Endothelial cell of umbilical vein (primary cell): ENCODE data around the gene KPRP. TPM values are rescaled to one million over a fixed set of nuclear protein-coding genes. Genes with fewer than 3 reads are reported as not detected.

Source experiments
- BruUV-seq: library from RNA; stranded (reverse); fragments of 400-500 nt; replicated peaks from 2 replicates; lab custom pipeline; 2021; lab: Mats Ljungman, UMichigan
- CTCF ChIA-PET: fragments of 300-600, 350-600 bp; sonication (Branson Sonifier 250); formaldehyde crosslinking; loops from one replicate; lab custom pipeline; 2021; ENCODE audit warnings: antibody characterized with exemption, inconsistent platforms; lab: Charles Lee
- POLR2A ChIA-PET: fragments of 300-600, 350-600 bp; sonication (Branson Sonifier 250); formaldehyde crosslinking; loops from one replicate; lab custom pipeline; 2021; ENCODE audit warnings: antibody characterized with exemption, inconsistent platforms; lab: Charles Lee
- DNase-seq: peaks from one replicate; pipeline ENCODE4 v3.0.0-alpha.2; 2011; ENCODE audit warnings: low read depth, low spot score
- FAIRE-seq: peaks from 2 replicates; lab custom pipeline; 2011; peaks lifted over from hg19 to GRCh38; lab: Jason Lieb, UNC
- H2AFZ ChIP-seq: 2 replicates; pipeline ENCODE4 v1.6.0; 2012; ENCODE audit warnings: low read depth, low read length, control low read depth, inconsistent platforms
- H3K27ac ChIP-seq: 2 replicates; pipeline ENCODE4 v1.5.1; 2011; ENCODE audit warnings: low read depth, mild to moderate bottlenecking, control low read depth, low read length, moderate library complexity; ENCODE audit not compliant: insufficient read depth
- H3K27me3 ChIP-seq, 2 experiments: 2 replicates each; pipeline versions ENCODE4 v1.6.0 to v1.6.1; 2011; ENCODE audit warnings: low read length in 2 of 2, mixed read lengths in 1 of 2; ENCODE audit not compliant: control insufficient read depth in 2 of 2, insufficient read depth in 2 of 2
- H3K36me3 ChIP-seq, 2 experiments: 2 replicates in 1 of 2; 3 replicates in 1 of 2; pipeline ENCODE4 v1.5.1; 2011; ENCODE audit warnings: low read length in 2 of 2, mild to moderate bottlenecking in 1 of 2, moderate library complexity in 1 of 2; ENCODE audit not compliant: control insufficient read depth in 2 of 2, insufficient read depth in 2 of 2; ENCODE audit errors: extremely low read depth in 1 of 2
- H3K4me1 ChIP-seq: 3 replicates; pipeline ENCODE4 v1.5.1; 2011; ENCODE audit warnings: mild to moderate bottlenecking, low read length; ENCODE audit not compliant: control insufficient read depth, insufficient read depth; ENCODE audit errors: extremely low read depth
- H3K4me2 ChIP-seq: 2 replicates; pipeline ENCODE4 v1.6.1; 2011; ENCODE audit warnings: low read length, control low read depth, mixed read lengths; ENCODE audit not compliant: insufficient read depth
- H3K4me3 ChIP-seq, 3 experiments: fragments of 200-600 bp in 1 of 3; sonication (generic), shearing (Covaris generic) in 1 of 3; replicated peaks in 1 of 3; 2 replicates each; pipeline ENCODE4 v1.5.1; 2011 to 2016; ENCODE audit warnings: control low read depth in 3 of 3, low read length in 3 of 3, mild to moderate bottlenecking in 2 of 3, inconsistent platforms in 1 of 3, low read depth in 1 of 3, moderate library complexity in 1 of 3; ENCODE audit not compliant: insufficient read depth in 1 of 3
- H3K79me2 ChIP-seq: 2 replicates; pipeline ENCODE4 v1.6.0; 2012; ENCODE audit warnings: low read length, inconsistent platforms; ENCODE audit not compliant: control insufficient read depth, insufficient read depth
- H3K9ac ChIP-seq: replicated peaks from 2 replicates; pipeline ENCODE3; 2011; ENCODE audit warnings: low read length, control low read depth; ENCODE audit not compliant: insufficient read depth; ENCODE audit errors: extremely low read depth
- H3K9me1 ChIP-seq: replicated peaks from 3 replicates; pipeline ENCODE4 v1.6.0; 2011; ENCODE audit warnings: mild to moderate bottlenecking, low read length; ENCODE audit not compliant: control insufficient read depth, insufficient read depth; ENCODE audit errors: extremely low read depth
- H3K9me3 ChIP-seq: replicated peaks from 2 replicates; pipeline ENCODE4 v1.5.1; 2012; ENCODE audit warnings: low read length, inconsistent platforms; ENCODE audit not compliant: control insufficient read depth, insufficient read depth
- H4K20me1 ChIP-seq: replicated peaks from 2 replicates; pipeline ENCODE3; 2011; ENCODE audit warnings: mild to moderate bottlenecking, low read length; ENCODE audit not compliant: control insufficient read depth, insufficient read depth; ENCODE audit errors: extremely low read depth
- CTCF ChIP-seq, 2 donors: IDR thresholded peaks; 1 replicate in 1 of 2; 2 replicates in 1 of 2; pipeline ENCODE4 v1.5.1; 2011; ENCODE audit warnings: low read length in 2 of 2, mild to moderate bottlenecking in 2 of 2, moderate library complexity in 2 of 2, control low read depth in 1 of 2, inconsistent platforms in 1 of 2, low read depth in 1 of 2; ENCODE audit not compliant: insufficient read depth in 1 of 2; ENCODE audit errors: extremely low read depth in 1 of 2
- EZH2 ChIP-seq: IDR thresholded peaks from 2 replicates; pipeline ENCODE4 v1.6.1; 2012; ENCODE audit warnings: borderline replicate concordance, low read depth, mild to moderate bottlenecking, moderate library complexity, low read length, inconsistent platforms; ENCODE audit not compliant: severe bottlenecking
- FOS ChIP-seq: IDR thresholded peaks from 2 replicates; pipeline ENCODE4 v1.6.1; 2011; ENCODE audit warnings: mild to moderate bottlenecking, low read length, moderate library complexity, borderline replicate concordance; ENCODE audit not compliant: insufficient read depth
- GATA2 ChIP-seq: IDR thresholded peaks from 2 replicates; pipeline ENCODE4 v1.7.0; 2011; ENCODE audit warnings: low read depth, mild to moderate bottlenecking, moderate library complexity, mixed read lengths, low read length; ENCODE audit not compliant: insufficient read length, insufficient read depth
- JUN ChIP-seq: IDR thresholded peaks from 2 replicates; pipeline ENCODE4 v1.6.1; 2011; ENCODE audit warnings: borderline replicate concordance, low read depth; ENCODE audit not compliant: insufficient read length, insufficient read depth
- MAX ChIP-seq: IDR thresholded peaks from 2 replicates; pipeline ENCODE4 v1.6.1; 2011; ENCODE audit not compliant: insufficient read depth, insufficient read length
- MYC ChIP-seq: IDR thresholded peaks from one replicate; pipeline ENCODE4 v1.6.1; 2011; ENCODE audit warnings: mild to moderate bottlenecking, low read depth, low read length
- POLR2A ChIP-seq: IDR thresholded peaks from 2 replicates; pipeline ENCODE4 v1.6.1; 2012; ENCODE audit warnings: low read depth, mild to moderate bottlenecking, control low read depth, low read length
- POLR2AphosphoS5 ChIP-seq: IDR thresholded peaks from 2 replicates; pipeline ENCODE4 v1.6.1; 2012; ENCODE audit warnings: low read depth, mild to moderate bottlenecking, control low read depth, low read length, moderate library complexity; ENCODE audit not compliant: insufficient read depth
- dilution Hi-C: fragments of 300-500 bp; cut with MboI; formaldehyde crosslinking; loops from one replicate; pipeline ENCODE4 v1.15.0; 2019; ENCODE audit warnings: low sequenced_read_pairs; ENCODE audit not compliant: extremely low pct_ligation_motif_present
- intact Hi-C: fragments of 100-400 bp; cut with micrococcal nuclease; formaldehyde crosslinking; loops from one replicate; pipeline ENCODE4 v1.10.0; 2022
- polyA plus RNA-seq, 4 experiments: library from polyadenylated mRNA; depleted of rRNA in 3 of 4; stranded (reverse) in 3 of 4; unstranded in 1 of 4; fragments of >200 nt; gene quantifications; 2 replicates each; pipeline versions ENCODE4 v1.2.1 to v1.2.3, GENCODE V29; 2011 to 2012; ENCODE audit warnings: missing spikeins in 1 of 4
- total RNA-seq: library from RNA; stranded (reverse); gene quantifications from 2 replicates; pipeline ENCODE4 v1.2.3, GENCODE V29; 2021

Gene KPRP
- total and polyA plus RNA-seq, 2 donors (not counting 3 experiments of a cell fraction or from before 2014, with no cell fraction given): not detected

- no peaks in the 10 kb centered on the region for H4K20me1 ChIP-seq
- no peaks in the 10 kb centered on the region for H3K4me1 ChIP-seq
- TF ChIP-seq CTCF (IDR thresholded peaks at IDR 0.05; ENCODE audit: extremely low read depth in 1 of 2, insufficient read depth in 1 of 2, low read depth in 1 of 2, low read length in 2 of 2) (no peak), POLR2AphosphoS5 (no peak), MYC (no peak), EZH2 (no peak), GATA2 (no peak), MAX (no peak), FOS (no peak), JUN (no peak), POLR2A (no peak)
- intact Hi-C loops (no loop called here), dilution Hi-C loops (no loop called here)
- no peak overlapping the region for H3K27ac ChIP-seq
- no peak for DNase-seq
- ChIA-PET CTCF (no interaction called here), POLR2A (no interaction called here)
- no peaks in the 10 kb centered on the region for H3K27me3 ChIP-seq
- no peak overlapping the region for H3K9ac ChIP-seq
- no peaks in the 10 kb centered on the region for H3K9me1 ChIP-seq
- FAIRE-seq: no peak
- H3K9me3 ChIP-seq: no peaks in the 10 kb centered on the region
- no peak overlapping the region for H3K4me3 ChIP-seq
- no TSS peak for BruUV-seq
- H3K79me2 ChIP-seq: no peaks in the 10 kb centered on the region
- no peaks in the 10 kb centered on the region for H3K36me3 ChIP-seq
- no peak overlapping the region for H3K4me2 ChIP-seq
- no peak overlapping the region for H2AFZ ChIP-seq
These were observed 3.9 kb downstream of the KPRP start for GRCh38 chr1:152761609-152762213.
